ENCODE data around the gene SHCBP1L. TPM values are rescaled to one million over a fixed set of nuclear protein-coding genes. Genes with fewer than 3 reads are reported as not detected.

The SHCBP1L gene
- not detected for total RNA-seq

DNA sequence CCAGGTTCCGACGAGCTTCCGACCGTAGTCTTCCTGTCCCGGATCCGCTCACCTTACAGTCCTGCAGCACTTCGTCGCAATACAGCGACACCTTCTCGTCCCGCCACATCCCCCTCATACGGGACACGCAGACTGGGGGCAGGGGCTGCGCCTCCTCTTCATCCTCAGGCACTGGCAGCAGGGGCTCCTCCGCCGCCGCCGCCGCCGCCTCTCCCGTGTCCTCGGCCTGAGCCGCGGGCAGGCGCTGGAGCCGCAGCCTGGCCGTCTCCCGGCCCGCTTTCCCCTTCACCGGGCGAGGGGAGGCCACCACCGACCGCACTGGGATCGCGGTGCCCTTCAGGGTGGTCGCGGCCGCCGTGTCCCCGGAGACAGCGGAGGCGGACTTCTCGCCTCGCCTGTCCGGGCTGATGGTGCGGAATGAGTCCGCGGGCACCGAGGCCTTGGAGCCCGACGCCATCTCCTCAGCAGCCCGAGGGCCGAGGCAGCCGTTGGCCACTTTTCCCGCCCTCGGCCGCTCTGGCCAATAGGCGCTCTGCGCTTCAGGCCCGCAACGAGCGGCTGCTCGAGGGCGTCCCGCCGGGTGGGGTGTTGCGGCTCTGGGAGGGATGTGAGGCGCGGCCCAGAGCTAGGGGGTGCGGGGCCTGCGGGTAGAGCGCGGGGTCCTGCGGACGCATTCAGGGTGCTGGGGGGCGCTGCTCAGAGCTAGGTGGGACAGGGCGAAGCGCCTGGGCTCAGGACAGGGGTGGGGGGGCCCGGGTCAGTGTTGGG, at the start of gene SHCBP1L:
Gene SHCBP1L (minus strand): TSS at position 490 of the 768 bp plus-strand sequence. CDS start 33 bp downstream, at position 457.
- FAIRE-seq, result no peak
- DNase-seq (ENCODE audit: low spot score in 2 of 2), result no peak

DNA sequence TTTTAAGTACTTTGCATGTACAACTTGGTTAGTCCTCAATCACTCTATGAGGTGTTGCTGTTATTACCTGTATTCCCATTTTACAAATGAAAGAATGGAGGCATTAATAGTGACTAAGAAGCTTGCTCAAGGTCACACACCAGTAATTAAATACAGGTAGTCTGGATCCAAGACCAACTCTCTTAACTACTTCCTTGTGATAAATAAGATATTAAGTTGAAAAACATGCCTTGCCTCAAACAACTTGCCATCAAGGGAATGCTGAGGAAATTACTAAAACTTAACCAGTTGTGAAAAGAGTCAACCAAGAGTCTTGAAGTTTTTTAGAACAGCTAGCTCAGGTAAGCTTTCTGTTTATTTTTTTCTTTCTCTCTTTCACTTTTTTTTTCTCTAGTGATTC, 49.3 kb upstream of the SHCBP1L start:
- no peak for FAIRE-seq

DNA sequence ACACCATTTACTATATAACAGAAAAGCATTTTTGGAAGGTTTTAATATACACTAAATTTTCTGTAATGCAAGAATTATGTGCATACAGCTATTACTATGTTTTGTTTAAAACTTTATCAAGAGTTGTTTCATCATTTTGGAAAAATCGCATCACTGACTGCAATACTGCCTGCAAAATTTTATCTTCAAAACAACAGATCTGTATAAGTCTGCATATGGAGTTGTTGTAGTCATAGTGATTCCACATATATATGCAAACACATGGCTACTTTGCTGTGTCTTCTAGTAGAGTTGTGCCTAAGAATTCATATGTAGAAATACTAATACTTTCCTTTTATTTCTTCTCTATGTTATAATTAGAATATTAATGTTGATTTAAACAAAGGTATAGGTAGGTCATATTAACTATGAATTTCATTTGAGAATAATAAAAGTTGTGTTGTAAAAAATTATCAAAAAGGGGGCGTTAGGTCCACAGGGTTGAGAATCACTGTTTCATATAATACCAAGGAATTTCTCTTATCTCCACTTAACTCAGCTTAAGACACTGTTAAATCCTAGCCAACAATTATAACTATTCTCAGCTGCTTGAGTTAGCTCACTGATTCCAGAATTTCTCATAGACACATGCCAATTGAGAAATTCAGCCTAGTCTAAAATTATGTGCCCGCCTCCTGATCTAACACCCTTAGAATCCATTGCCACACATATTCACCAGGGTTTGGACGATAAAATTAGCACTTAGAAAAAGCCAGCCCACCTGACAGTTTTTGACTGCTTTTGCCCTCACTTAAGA, 47.4 kb upstream of the SHCBP1L start:
- no peak for FAIRE-seq
- no peak for DNase-seq (ENCODE audit: low spot score in 2 of 2)

More for the DNA sequence above, 49.3 kb upstream of the SHCBP1L start:
- no peak for DNase-seq (ENCODE audit: low spot score in 2 of 2)

DNA sequence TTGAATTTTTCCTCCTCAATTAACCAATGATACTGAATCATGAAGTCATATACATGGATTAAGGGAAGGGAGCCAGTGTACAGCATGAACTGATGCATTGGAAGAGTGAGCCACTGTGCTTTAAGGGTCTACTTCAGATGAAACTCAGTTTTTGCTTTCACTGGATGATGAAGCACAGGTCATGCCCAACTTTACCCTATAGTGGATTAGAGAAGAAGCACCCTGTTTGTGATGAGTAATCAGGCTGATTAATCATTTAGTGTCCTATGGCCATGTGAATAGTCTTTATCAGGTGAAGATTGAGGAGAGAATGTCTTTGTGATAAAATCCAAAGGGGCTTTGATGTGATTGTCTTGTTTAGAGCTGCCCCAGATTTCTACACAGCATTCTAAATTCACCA, 45.5 kb upstream of the SHCBP1L start:
- DNase-seq (ENCODE audit: low spot score in 2 of 2) (no peak), FAIRE-seq (no peak)

DNA sequence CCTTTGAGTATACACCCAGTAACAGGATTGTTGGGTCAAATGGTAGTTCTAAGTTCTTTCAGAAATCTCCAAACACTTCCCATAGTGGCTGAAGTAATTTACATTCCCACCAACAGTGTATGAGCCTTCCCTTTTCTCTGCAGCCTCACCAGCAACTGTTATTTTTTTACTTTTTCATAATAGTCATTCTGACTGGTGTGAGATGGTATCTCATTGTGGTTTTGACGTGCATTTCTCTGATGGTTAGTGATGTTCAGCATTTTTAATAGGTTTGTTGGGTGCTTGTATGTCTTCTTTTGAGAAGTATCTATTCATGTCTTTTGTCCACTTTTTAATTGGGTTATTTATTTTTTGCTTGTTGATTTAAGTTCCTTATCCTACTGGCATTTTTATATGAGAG, 43.9 kb upstream of the SHCBP1L start:
- no peak for DNase-seq (ENCODE audit: low spot score in 2 of 2)
- no peak for FAIRE-seq

DNA sequence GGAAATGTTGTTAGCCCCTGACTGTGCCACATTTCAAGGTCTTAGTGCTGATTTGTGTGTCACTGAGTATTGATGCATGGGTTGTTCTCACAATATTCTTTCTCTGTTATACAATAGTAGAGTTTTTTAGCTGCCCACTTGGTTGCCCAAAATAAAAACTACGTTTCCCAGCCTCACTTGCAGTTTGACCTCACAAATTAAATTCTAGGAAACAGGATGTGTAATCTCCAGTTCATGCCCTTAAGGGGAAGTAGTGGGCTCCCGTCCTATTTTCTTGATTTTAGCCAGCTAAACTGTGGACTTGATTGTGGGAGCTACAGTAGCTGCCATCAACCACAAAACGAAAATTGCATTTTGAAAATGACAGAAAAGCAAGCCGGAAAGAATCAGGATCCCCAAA, 42.9 kb upstream of the SHCBP1L start:
- FAIRE-seq (no peak), DNase-seq (ENCODE audit: low spot score in 2 of 2) (no peak)

DNA sequence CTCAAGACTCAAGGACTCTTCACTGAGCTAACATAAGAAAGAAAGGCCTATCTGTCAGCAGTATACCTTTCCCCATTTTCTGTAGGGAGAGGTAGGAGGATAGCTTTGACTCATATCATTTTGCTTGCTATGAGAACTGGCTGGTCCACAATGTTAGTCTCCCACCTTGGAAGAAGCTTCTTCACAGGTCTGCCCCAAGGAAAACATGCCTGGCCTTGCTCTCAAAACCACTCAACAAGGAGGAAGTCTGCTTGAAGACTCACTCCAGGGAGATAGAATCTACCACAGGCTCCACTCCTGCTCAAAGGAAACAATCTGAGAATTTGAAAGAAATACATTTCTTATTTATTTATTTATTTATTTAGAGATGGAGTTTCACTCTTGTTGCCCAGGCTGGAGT, 40.8 kb upstream of the SHCBP1L start:
- DNase-seq (ENCODE audit: low spot score in 2 of 2), result no peak
- no peak for FAIRE-seq

DNA sequence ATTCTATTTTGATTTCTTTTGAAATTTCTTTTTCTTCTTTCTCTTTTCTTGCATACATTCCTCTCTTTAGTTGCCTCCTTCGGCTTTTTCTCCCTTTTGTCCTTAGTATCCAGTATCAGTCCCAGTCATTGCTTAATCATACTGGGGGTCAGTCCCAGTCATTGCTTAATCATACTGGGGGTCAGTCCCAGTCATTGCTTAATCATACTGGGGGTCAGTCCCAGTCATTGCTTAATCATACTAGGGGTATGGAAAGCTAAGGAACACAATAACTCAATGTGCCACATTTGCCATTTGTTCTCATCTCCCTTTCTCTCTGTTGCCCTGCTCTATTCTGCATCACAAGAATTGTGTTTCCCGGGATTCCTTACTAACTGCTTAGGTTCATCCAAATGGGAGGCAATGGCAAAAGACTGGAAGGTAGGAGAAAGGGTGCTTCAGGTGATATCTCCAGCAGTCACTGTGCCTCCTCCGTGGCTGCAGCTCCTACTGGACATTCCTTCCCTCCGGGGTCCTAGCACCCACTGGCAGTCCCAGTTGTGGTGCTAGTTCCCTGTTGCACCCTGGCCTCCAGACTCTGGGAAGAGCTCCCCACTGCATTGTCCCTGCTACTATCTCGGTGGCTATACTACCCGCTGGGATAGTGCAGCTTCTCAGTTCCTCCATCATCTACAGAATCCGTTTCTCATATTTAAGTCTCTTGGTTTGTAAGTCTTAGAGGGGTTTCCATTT, 37.6 kb upstream of the SHCBP1L start:
- FAIRE-seq (no peak), DNase-seq (ENCODE audit: low spot score in 2 of 2) (no peak)

DNA sequence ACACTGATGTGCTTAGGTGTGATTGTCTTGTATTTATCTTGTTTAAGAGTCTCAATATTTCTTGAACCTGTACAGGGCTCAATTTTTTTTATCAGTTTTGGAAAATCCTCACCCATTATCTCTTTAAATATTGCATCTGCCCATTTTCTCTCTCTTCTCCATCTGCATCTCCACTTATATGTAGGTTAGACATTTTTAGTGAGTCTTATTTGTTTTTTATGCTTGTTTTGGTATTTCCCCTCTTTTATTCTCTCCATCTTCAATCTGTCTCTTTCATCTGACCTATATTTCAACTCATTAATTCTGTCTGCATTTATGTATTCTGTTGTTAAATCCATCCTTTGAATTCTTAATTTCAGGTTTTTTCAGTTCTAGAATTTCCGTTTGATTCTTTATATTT, 32.9 kb upstream of the SHCBP1L start:
- DNase-seq (ENCODE audit: low spot score in 2 of 2) (no peak), FAIRE-seq (no peak)

DNA sequence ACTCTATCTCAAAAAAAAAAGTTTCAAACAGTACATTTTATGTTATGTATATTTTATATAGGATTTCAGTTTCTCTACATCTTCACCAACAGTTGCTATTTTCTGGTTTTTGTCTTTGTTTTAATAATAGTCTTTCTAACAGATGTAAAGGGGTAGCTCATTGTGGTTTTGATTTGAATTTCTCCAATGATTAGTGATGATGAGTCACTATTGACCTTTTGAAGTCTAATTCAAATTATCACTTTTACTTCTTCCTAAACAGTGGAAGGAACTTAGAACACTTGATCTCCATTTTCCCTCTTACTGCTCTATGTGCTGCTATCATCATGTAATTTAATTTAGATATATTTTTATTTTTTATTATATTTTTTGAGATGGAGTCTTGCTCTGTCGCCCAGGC, 31.7 kb upstream of the SHCBP1L start:
- DNase-seq (ENCODE audit: low spot score in 2 of 2) (no peak), FAIRE-seq (no peak)

DNA sequence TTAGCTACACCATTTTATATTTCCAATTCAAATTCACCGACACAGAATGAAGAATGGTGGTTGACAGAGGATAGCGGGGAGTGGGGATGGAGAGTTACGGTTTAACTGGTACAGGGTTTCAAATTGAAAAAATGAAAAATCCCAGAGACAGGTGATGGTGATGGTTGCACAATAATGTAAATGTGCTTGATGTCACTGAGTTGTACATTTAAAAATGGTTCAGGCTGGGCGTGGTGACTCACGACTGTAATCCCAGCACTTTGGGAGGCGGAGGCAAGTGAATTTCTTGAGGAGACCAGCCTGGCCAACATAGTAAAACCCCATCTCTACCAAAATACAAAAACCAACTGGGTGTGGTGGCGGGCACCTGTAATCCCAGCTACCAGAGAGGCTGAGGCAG, 31.2 kb upstream of the SHCBP1L start:
- DNase-seq (ENCODE audit: low spot score in 2 of 2) (no peak), FAIRE-seq (no peak)

DNA sequence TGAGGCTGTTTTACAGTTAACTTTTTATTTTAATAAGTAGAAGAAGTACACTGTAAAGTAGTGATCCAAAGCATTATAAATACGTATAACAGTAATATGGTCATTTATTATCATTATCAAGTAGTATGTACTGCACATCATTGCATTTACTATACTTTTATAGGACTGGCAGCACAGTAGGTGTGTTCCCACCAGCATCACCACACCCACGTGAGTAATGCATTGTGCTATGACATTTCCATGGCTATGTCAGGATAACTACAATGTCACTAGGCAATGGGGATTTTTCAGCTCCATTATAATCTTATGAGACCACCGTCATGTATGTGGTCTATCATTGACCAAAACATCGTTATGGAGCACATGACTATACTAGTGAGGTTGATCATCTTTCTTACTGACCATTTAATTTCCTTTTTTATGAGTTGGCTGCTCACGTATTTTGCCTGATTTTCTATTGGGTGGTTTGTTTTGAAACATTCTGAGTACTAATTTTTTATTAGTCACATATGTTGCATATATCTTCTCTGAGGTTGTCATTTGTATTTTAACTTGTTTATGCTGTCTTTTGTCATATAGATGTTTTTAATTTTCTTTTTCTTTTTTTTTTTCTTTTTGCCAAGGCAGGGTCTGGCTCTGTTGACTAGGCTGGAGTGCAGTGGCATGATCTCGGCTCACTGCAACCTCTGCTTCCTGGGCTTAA, 25.3 kb upstream of the SHCBP1L start:
- no peak for FAIRE-seq
- no peak for DNase-seq (ENCODE audit: low spot score in 2 of 2)

DNA sequence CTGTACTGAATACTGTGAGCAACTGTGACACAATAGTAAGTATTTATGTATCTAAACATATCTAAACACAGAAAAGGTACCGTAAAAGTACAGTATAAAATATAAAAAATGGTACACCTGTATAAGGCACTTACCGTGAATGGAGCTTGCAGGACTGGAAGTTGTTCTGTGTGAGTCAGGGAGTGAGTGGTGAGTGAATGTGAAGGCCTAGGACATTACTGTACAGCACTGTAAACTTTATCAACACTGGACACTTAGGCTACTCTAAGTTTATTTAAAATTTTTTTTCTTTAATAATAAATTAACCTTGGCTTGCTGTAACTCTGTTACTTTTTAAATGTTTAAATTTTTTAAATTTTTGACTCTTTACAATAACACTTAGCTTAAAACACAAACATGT, 24.5 kb upstream of the SHCBP1L start:
- DNase-seq (ENCODE audit: low spot score in 2 of 2) (no peak), FAIRE-seq (no peak)

DNA sequence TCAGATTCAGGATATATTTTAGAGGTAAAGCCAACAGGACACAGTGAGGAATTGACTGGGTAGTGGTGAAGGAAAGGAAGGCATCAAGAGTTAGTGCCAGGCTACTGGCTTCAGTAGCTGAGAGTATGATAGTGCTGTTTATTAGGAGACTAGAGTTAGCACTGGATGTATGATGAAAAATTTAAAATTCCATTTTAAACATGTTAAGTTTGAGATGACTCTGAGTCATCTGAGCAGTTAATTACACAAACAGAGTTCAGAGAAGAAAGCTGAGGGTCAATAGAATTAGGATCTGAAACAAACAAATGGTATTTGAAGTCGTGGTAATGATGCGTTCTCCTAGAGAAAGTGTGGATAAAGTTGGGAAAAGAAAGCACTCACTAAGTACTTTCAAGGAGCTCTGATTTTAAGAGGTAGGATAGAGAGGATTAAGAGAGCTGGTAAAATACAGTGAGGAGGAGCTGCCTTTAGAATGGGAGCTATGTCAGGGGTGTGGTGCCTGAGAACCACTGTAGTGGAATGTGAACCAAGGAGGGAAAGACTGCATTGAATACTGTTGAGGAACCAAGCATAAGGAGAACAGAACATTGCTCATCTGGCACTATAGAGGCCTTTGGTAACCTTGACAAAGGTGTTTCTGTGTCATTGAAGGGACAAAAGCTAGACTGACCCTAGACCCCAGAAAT, 21.7 kb upstream of the SHCBP1L start:
- DNase-seq (ENCODE audit: low spot score in 2 of 2) (no peak), FAIRE-seq (no peak)

DNA sequence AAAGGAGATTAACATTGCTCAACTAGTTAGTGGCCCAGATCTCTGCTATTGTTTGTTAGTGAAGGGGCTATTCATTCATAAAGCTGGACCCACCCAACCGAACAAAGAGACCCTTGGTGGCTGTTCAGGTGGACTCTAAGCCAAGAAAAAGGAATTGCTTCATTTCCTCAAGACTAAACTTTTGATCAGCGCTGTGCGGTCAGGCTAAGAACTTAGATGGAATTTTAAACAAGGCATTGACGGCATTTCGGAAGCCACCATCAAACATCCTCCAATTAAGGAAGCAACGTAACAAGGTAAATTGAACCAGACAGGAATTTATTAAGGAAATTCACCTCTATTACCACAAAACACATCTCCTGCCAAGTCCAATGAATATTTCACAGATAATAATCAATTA, 19.9 kb upstream of the SHCBP1L start:
- no peak for DNase-seq (ENCODE audit: low spot score in 2 of 2)

DNA sequence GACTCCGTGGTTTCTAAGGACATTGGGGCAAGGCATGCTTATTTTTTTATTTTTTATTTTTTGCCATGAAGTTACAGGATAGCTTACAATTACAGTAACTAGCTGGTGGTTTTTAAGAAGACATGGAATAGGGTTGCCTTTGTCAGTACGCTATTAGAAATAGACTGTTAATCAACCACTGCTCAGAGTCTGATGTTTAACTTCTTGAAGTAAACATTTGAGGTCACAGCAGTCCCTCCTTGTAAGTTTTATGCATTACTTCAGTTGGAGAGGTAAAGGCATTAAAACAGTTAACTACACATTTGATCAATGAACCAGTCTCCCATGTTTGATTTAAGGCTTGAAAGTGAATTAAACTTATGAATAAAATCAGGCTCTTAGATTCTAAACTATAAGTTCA, 19.3 kb upstream of the SHCBP1L start:
- FAIRE-seq (no peak), DNase-seq (ENCODE audit: low spot score in 2 of 2) (no peak)

More for the DNA sequence above, 19.9 kb upstream of the SHCBP1L start:
- no peak for FAIRE-seq

DNA sequence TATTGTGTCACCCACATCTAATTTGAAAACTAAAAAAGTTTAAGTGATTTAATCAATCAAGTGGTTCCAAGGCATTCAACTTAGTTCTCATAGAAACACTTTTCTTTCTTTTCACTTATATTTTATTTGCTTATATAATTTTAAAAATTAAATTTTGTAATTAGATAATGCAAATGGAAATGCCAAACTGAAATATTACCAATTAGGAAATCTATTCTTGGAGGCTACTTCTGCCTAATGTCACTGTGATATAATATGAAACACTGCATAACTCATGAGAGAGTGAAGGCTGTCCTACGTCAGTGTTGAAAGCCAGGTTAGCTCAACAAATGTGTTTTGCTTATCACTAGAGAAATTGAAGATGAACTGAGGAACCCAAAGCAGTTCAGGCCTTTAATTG, 18.3 kb upstream of the SHCBP1L start:
- FAIRE-seq (no peak), DNase-seq (ENCODE audit: low spot score in 2 of 2) (no peak)

DNA sequence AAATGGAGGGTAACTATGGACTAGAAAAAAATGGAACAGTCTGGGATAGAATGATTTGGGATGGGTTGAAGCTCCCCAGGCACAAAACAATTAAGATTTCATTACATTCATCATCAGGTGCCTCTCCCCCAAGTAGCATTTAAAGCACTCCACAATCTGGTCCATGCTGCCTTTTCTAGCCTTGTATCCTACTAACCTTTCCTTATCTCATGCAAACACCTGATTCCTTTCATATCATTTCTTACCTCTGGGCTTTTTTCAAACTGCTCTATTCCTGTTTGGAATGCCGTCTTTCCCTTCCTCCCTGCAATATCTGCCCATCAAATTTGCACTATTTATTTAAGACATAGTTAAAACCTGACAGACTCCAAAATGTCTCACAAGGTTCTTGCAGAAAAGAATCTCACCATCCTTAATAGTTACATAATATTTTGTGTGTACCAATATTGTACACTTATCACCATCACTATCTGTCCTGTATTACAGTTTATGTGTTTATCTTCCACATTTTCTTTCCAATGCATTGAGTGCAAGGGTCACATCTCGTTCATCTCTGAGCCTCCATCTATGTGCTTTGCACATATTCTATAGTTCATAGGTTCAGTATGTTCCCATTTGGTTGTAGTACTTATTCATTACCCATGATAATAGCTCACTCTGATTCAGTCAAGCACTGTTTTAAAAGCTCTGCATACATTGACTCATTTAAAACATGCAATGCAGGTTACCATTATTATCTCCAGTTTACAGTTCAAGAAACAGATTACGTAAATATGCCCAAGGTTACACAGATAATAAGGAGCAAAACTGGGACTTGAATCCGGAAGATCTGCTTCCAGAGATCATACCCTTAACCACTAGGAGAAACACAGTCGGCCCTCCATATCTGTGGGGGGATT, 16.1 kb upstream of the SHCBP1L start:
- DNase-seq (ENCODE audit: low spot score in 2 of 2) (no peak), FAIRE-seq (no peak)

DNA sequence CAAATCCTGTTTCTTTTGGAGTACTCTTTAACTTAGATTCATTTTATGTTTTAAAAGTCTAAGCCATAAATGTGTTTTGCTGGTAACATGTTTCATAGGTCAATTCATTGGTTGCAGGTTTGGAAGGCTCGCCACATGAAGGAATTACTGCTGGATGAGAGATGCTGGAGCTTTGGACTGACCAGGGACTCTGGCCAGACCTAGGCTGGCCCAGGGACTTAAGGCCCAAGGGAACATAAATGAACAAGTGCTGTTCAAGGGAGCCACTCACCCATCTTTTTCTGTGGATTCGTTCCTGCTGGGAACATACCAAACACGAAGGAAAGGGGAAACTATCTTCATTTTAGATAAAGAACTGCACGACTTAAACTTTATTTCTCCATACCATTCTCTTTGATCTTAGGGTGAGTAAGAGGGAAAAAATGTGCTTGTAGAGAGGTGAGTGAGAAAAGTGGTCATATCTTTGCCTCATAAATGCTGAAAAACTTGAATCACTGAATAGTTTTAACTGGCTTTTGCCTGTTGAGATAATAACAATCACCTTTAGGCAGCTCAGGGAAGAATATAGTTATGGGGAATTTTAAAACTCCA, 15.3 kb upstream of the SHCBP1L start:
- FAIRE-seq (no peak), DNase-seq (ENCODE audit: low spot score in 2 of 2) (no peak)
